Measurements from ENCODE around the gene FOXO6.

- TF ChIP-seq CTCF (IDR thresholded peaks at IDR 0.05 in 2 of 3, conservative IDR thresholded peaks at IDR 0.05 in 1 of 3; ENCODE audit: control insufficient read depth in 2 of 3, extremely low read depth in 1 of 3, insufficient read depth in 1 of 3, low read depth in 3 of 3, low read length in 3 of 3): no peak
- TF ChIP-seq POLR2A (IDR thresholded peaks at IDR 0.05; ENCODE audit: low read depth, low read length): no peak
- no peak for TF ChIP-seq BCL3 (IDR thresholded peaks at IDR 0.05; ENCODE audit: borderline replicate concordance, insufficient read depth, low read depth, low read length, poor library complexity, severe bottlenecking)
- TF ChIP-seq NFXL1 (IDR thresholded peaks at IDR 0.05; ENCODE audit: borderline replicate concordance): no peak
- TF ChIP-seq RELA (IDR thresholded peaks at IDR 0.05; ENCODE audit: borderline replicate concordance, partially characterized antibody): no peak
- no peak for TF ChIP-seq SUZ12 (IDR thresholded peaks at IDR 0.05; ENCODE audit: unreplicated experiment)
Measured at GRCh38 chr1:41427122-41427913, 66.1 kb downstream of the FOXO6 start.
